Cardiac muscle cell (in vitro differentiated cells and primary cell): ENCODE results near the gene MFRP. TPM values are rescaled to one million over a fixed set of nuclear protein-coding genes. Genes with fewer than 3 reads are reported as not detected.
A peak's percentile ranks its signal among the peaks of the same experiment; 100 is the strongest.

Experiments
- DNase-seq, 2 donors: peaks; one replicate each; pipeline versions ENCODE4 v3.0.0 to v3.0.0-alpha.2; 2010 to 2017; ENCODE audit warnings: low read depth in 1 of 2, low spot score in 1 of 2
- H3K27ac ChIP-seq: fragments of 200-600 bp; sonication (generic); 2 replicates; pipeline ENCODE4 v1.5.1; 2016
- H3K27me3 ChIP-seq: fragments of 200-600 bp; sonication (generic); 2 replicates; pipeline ENCODE4 v1.6.0; 2016; ENCODE audit warnings: control low read depth
- H3K36me3 ChIP-seq: fragments of 200-600 bp; sonication (generic); 2 replicates; pipeline ENCODE4 v1.5.1; 2016; ENCODE audit warnings: control low read depth
- H3K4me1 ChIP-seq: fragments of 200-600 bp; sonication (generic); 2 replicates; pipeline ENCODE4 v1.8.1; 2017; ENCODE audit warnings: low read depth, mild to moderate bottlenecking, mixed run types
- H3K4me3 ChIP-seq: fragments of 200-600 bp; sonication (generic); 2 replicates; pipeline ENCODE4 v1.5.1; 2016; ENCODE audit warnings: mild to moderate bottlenecking
- H3K9me3 ChIP-seq: fragments of 200-600 bp; sonication (generic); 2 replicates; pipeline ENCODE4 v1.5.1; 2017; ENCODE audit warnings: low read depth, mild to moderate bottlenecking, control low read depth
- polyA plus RNA-seq: library from polyadenylated mRNA; unstranded; fragments of >200 nt; fragmentation: Nextera tagmentation; extraction: Ambion mirVana; gene quantifications from 2 replicates; pipeline ENCODE4 v1.2.1, GENCODE V29; 2016
- total RNA-seq: library from RNA; depleted of rRNA; stranded (reverse); fragments of >200 nt; gene quantifications from 2 replicates; pipeline ENCODE4 v1.2.3, GENCODE V29; 2016
- TF ChIP-seq, protein P1 (sequence below): IDR thresholded peaks from 2 replicates; pipeline ENCODE4 v1.5.1; 2012; ENCODE audit warnings: low read depth, mild to moderate bottlenecking, low read length

The MFRP gene
- total and polyA plus RNA-seq, 2 experiments from 2014 or later = not detected

DNA sequence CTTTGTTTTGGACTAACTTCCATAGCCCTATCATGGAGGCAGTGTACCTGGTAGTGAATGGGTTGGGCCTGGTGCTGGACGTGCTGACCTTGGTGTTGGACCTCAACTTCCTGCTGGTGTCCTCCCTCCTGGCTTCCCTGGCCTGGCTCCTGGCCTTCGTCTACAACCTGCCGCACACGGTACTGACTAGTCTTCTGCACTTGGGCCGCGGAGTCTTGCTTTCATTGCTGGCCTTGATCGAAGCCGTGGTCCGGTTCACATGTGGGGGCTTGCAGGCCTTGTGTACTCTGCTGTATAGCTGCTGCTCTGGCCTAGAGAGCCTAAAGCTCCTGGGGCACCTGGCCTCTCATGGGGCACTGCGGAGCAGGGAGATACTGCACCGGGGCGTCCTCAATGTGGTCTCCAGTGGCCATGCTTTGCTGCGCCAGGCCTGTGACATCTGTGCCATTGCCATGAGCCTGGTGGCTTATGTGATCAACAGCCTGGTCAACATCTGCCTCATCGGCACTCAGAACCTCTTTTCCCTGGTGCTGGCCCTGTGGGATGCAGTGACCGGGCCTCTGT lies 11.3 kb downstream of the MFRP start:
- H3K4me1 ChIP-seq = peaks cover 6% of the 10 kb centered on the region
- H3K36me3 ChIP-seq = no peaks in the 10 kb centered on the region
- TF ChIP-seq, protein P1, sequence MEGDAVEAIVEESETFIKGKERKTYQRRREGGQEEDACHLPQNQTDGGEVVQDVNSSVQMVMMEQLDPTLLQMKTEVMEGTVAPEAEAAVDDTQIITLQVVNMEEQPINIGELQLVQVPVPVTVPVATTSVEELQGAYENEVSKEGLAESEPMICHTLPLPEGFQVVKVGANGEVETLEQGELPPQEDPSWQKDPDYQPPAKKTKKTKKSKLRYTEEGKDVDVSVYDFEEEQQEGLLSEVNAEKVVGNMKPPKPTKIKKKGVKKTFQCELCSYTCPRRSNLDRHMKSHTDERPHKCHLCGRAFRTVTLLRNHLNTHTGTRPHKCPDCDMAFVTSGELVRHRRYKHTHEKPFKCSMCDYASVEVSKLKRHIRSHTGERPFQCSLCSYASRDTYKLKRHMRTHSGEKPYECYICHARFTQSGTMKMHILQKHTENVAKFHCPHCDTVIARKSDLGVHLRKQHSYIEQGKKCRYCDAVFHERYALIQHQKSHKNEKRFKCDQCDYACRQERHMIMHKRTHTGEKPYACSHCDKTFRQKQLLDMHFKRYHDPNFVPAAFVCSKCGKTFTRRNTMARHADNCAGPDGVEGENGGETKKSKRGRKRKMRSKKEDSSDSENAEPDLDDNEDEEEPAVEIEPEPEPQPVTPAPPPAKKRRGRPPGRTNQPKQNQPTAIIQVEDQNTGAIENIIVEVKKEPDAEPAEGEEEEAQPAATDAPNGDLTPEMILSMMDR = no peak
- peak overlapping the region; percentile 60 for H3K4me3 ChIP-seq
- H3K27me3 ChIP-seq = peaks cover 12% of the 10 kb centered on the region
- H3K27ac ChIP-seq = peak overlapping the region; percentile 96
- no peak for DNase-seq
- no peaks in the 10 kb centered on the region for H3K9me3 ChIP-seq

DNA sequence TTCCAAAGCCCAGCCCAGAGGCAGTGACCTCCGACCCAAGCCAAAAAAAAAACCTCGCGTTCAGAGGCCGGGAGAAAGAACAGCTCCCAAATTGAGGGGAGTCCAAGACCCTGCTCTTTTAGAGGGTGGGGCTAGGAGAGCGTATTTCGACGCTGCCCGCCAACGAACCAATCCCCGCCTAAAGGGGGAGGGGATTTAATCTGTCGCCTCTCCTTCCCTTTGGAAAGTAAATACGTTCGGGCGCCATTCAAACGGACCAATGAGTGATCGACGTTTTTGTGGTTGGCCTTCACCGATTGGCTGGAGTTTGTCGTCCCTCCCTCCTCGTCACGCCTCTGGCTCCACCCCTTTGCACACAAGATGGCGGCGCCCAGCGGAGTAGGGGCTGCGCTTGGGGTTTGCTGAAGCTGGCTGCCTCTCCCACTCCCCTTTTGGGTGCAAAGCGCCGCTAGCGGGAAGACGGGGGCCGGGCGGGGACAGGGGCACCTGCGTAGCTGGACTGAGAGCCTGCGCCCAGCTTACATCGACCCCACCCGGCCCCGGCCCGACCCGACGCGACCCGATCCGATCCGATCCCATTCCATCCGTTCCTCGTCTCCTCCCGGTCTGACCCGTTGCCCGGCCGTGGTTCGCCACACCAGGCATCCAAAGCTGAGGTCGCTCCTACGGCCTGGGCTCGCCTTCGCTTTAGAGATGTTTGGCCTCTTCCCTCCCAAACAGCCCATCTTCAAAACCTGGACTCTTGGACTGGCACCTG lies 12.2 kb downstream of the MFRP start, which contains the start of gene RNF26:
Gene RNF26 (plus strand): TSS at position 354 of the 757 bp plus-strand sequence. CDS start 596 bp downstream, outside the sequence.
- H3K27ac ChIP-seq = peak within 1 kb of the TSS; percentile 96
- H3K9me3 ChIP-seq = no peaks in the 10 kb centered on the region
- peaks cover 4% of the 10 kb centered on the region for H3K27me3 ChIP-seq
- DNase-seq = peak; percentile 98 to 99
- TF ChIP-seq, protein P1 = no peak
- H3K36me3 ChIP-seq = no peaks in the 10 kb centered on the region
- H3K4me1 ChIP-seq = peaks cover 6% of the 10 kb centered on the region
- H3K4me3 ChIP-seq = peak within 1 kb of the TSS; percentile 60

DNA sequence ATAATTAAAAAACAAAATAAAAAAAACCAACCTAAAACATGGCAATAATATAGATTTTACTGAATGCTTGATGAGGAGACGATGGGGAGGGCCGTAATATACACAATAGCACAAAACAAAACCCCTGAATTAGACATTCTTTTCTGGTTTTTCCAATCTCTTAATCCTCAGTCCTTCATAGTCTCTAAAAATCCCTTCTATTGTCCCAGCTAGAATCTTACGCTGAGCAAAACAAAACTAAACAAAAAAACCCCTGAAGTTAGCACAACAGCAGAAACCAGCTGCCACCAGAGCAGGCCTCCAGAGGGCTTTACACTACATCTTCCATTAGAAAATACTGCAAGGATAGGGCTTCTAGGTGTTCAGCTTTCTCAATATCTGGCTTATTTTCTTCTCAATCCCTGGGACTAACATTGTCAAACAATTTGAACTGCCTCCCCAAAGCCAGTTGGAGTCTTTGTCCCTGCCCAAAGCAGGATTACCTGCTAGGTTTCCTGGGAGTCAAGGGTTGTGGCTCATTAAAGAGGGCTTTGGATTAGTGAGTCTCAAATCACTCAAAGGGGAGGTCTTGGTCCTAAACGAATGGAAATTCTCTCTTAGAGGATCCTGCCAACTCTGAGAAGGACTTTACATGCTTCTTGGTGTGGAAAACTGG lies 14.3 kb downstream of the MFRP start:
- peaks cover 6% of the 10 kb centered on the region for H3K4me1 ChIP-seq
- TF ChIP-seq, protein P1 = no peak
- no peaks in the 10 kb centered on the region for H3K27me3 ChIP-seq
- H3K27ac ChIP-seq = no peak overlapping the region
- no peak for DNase-seq
- H3K36me3 ChIP-seq = no peaks in the 10 kb centered on the region
- no peaks in the 10 kb centered on the region for H3K9me3 ChIP-seq
- no peak overlapping the region for H3K4me3 ChIP-seq

DNA sequence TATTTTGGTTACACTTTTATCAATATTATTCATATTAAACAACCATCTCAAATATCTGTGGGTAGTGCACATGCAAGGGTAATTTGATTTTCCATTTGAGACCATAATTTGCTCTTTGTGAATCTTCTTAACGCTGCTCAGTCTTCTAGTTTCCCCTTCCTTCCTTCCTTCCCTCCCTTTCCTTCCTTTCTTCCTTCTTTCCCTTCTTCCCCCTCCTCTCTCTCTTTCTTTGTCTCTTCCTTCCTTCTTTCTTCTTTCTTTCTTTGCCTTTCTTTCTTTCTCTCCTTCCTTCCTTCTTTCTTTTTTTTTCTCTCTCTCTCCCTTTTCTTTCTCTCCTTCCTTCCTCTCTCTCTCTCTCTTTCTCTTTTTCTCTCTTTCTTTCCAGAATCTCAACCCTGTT lies 16.3 kb downstream of the MFRP start:
- Histone ChIP-seq H3K4me3 (no peak overlapping the region), H3K27ac (no peak overlapping the region), H3K4me1 (peaks cover 4% of the 10 kb centered on the region), H3K27me3 (no peaks in the 10 kb centered on the region), H3K36me3 (no peaks in the 10 kb centered on the region), H3K9me3 (no peaks in the 10 kb centered on the region)
- TF ChIP-seq, protein P1 = no peak
- no peak for DNase-seq

DNA sequence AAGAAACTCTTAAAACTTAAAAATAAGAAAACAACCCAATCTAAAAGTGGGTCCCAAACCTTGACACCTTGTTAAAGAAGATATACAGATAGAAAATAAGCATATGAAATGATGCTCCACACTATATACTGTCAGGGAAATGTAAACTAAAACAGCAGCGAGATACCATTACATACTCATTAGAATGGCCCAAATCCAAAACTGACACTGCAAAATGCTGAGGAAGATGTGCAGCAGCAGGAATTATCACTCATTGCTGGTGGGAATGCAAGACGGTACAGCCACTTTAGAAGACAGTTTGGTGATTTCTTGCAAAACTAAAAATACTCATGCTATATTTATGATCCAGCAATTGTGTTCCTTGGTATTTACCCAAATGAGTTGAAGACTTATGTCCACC lies 17.2 kb downstream of the MFRP start:
- TF ChIP-seq, protein P1 = no peak
- H3K4me1 ChIP-seq = peaks cover 4% of the 10 kb centered on the region
- DNase-seq = no peak
- H3K27ac ChIP-seq = no peak overlapping the region
- no peaks in the 10 kb centered on the region for H3K27me3 ChIP-seq
- no peak overlapping the region for H3K4me3 ChIP-seq
- H3K36me3 ChIP-seq = no peaks in the 10 kb centered on the region
- no peaks in the 10 kb centered on the region for H3K9me3 ChIP-seq
